Caco-2 (cell line): ENCODE measurements around the gene TXNL4B. TPM values are rescaled to one million over a fixed set of nuclear protein-coding genes. Genes with fewer than 3 reads are reported as not detected.

Source experiments
- Bru-seq: library from RNA; stranded (reverse); fragments of 400-500 nt; gene quantifications from one replicate; lab custom pipeline; 2021; lab: Mats Ljungman, UMichigan
- BruChase-seq, 2 experiments: library from RNA; stranded (reverse); fragments of 400-500 nt; gene quantifications; one replicate each; lab custom pipeline; 2021; lab: Mats Ljungman, UMichigan
- BruUV-seq: library from RNA; stranded (reverse); fragments of 400-500 nt; replicated peaks from 2 replicates; lab custom pipeline; 2021; lab: Mats Ljungman, UMichigan
- CTCF ChIA-PET: fragments of 300-600 bp; sonication (Branson Sonifier 250); formaldehyde crosslinking; loops from one replicate; lab custom pipeline; 2022; ENCODE audit warnings: antibody characterized with exemption; lab: Charles Lee
- POLR2A ChIA-PET: fragments of 300-600 bp; sonication (Branson Sonifier 250); formaldehyde crosslinking; loops from one replicate; lab custom pipeline; 2022; ENCODE audit warnings: antibody characterized with exemption; lab: Charles Lee
- DNase-seq, 2 experiments: peaks; one replicate each; pipeline versions ENCODE4 v3.0.0 to v3.0.0-alpha.2; 2020 to 2022
- H3K27me3 ChIP-seq: replicated peaks from 2 replicates; pipeline ENCODE4 v1.6.0; 2011; ENCODE audit warnings: low read length; ENCODE audit not compliant: control insufficient read depth, insufficient read depth
- H3K36me3 ChIP-seq: 2 replicates; pipeline ENCODE4 v1.5.1; 2011; ENCODE audit warnings: low read length; ENCODE audit not compliant: control insufficient read depth, insufficient read depth
- H3K4me1 ChIP-seq: fragments of 250-450 bp; sonication (Bioruptor Pico); 2 replicates; pipeline ENCODE4 v1.5.1; 2020; ENCODE audit warnings: mild to moderate bottlenecking
- H3K4me3 ChIP-seq: 2 replicates; pipeline ENCODE4 v1.5.1; 2011; ENCODE audit warnings: low read depth, mild to moderate bottlenecking, control low read depth, low read length
- H3K9me3 ChIP-seq: fragments of 250-450 bp; sonication (Bioruptor Pico); 2 replicates; pipeline ENCODE4 v1.5.1; 2020; ENCODE audit warnings: mild to moderate bottlenecking, moderate library complexity
- H3K27ac Mint-ChIP-seq: one replicate; pipeline ENCODE4 v1.8.0; 2022; ENCODE audit warnings: mixed read lengths; ENCODE audit not compliant: unreplicated experiment
- H3K27me3 Mint-ChIP-seq: one replicate; pipeline ENCODE4 v1.8.0; 2022; ENCODE audit warnings: mixed read lengths; ENCODE audit not compliant: insufficient read depth, unreplicated experiment
- H3K36me3 Mint-ChIP-seq: one replicate; pipeline ENCODE4 v1.8.0; 2022; ENCODE audit warnings: mild to moderate bottlenecking, mixed read lengths; ENCODE audit not compliant: insufficient read depth, unreplicated experiment
- H3K4me1 Mint-ChIP-seq: one replicate; pipeline ENCODE4 v1.8.0; 2022; ENCODE audit warnings: low read depth, mixed read lengths; ENCODE audit not compliant: unreplicated experiment
- H3K4me3 Mint-ChIP-seq: one replicate; pipeline ENCODE4 v1.8.0; 2022; ENCODE audit warnings: mild to moderate bottlenecking, moderate library complexity, mixed read lengths; ENCODE audit not compliant: unreplicated experiment
- H3K9me3 Mint-ChIP-seq: one replicate; pipeline ENCODE4 v1.8.0; 2022; ENCODE audit warnings: mixed read lengths; ENCODE audit not compliant: unreplicated experiment
- CTCF ChIP-seq, 2 experiments: fragments of 200-600 bp in 1 of 2; IDR thresholded peaks; 1 replicate in 1 of 2; 2 replicates in 1 of 2; pipeline versions ENCODE4 v1.5.1 to v1.8.0; 2011 to 2022; ENCODE audit warnings: antibody characterized with exemption in 1 of 2, control low read depth in 1 of 2, inconsistent platforms in 1 of 2, low read depth in 1 of 2, low read length in 1 of 2, mild to moderate bottlenecking in 1 of 2, moderate library complexity in 1 of 2; ENCODE audit not compliant: insufficient read depth in 1 of 2, severe bottlenecking in 1 of 2, unreplicated experiment in 1 of 2
- intact Hi-C: fragments of 100-400 bp; cut with micrococcal nuclease; formaldehyde crosslinking; loops from one replicate; pipeline ENCODE4 v1.10.0; 2022; ENCODE audit not compliant: unreplicated experiment
- long read RNA-seq: library from polyadenylated mRNA; stranded (forward); transcript quantifications from one replicate; pipeline ENCODE4 v2.0.0, GENCODE V29; 2022
- total RNA-seq: library from RNA; stranded (reverse); gene quantifications from 2 replicates; pipeline ENCODE4 v1.2.3, GENCODE V29; 2022

The TXNL4B gene
- total RNA-seq, result 17.9 and 18.4 TPM in 2 replicates
- percentile 81 among the genes with signal in this experiment for Bru-seq, nascent RNA
- BruChase-seq, experiment 1, labeled RNA remaining after a 2-hour chase, result percentile 84 among the genes with signal in this experiment
- percentile 76 among the genes with signal in this experiment for BruChase-seq, experiment 2, labeled RNA remaining after a 6-hour chase
- long read RNA-seq, transcript TXNL4B-201 (4 exons, 2,556 nt), result major isoform, 31 of 40 reads
- long read RNA-seq, partial matches to known transcripts, result 0 of 40 reads
- long read RNA-seq, other reads (novel, unspliced or antisense), result 9 of 40 reads

- BruUV-seq, result no TSS peak
- CTCF ChIA-PET, result interaction anchor here (0.8 to 1.4 kb wide), 6 partner anchors 25 to 210 kb away, joined by 3 to 18 read pairs (median 4); partner anchors contain the start of genes HPR and ZNF821
These were observed at the start of gene TXNL4B, which contains the start of gene DHX38 for GRCh38 chr16:72093448-72094265. Gene TXNL4B, minus strand, starts transcription at chr16:72093620. Its CDS starts 2,871 bp downstream, at chr16:72090749. Gene DHX38, plus strand, starts transcription at chr16:72093847. Its CDS starts 2,311 bp downstream, at chr16:72096158.

GRCh38 chr16:72142476-72142875 is 49.1 kb upstream of the TXNL4B start:
- Histone ChIP-seq H3K4me1 (no peaks in the 10 kb centered on the region), H3K4me3 (no peak overlapping the region), H3K9me3 (0 out of 2 replicates have a peak, but pooled peaks cover under 1% of the 10 kb centered on the region), H3K27me3 (no peaks in the 10 kb centered on the region), H3K36me3 (no peaks in the 10 kb centered on the region)
- Mint-ChIP-seq H3K27ac (no peak overlapping the region), H3K36me3 (no peaks in the 10 kb centered on the region), H3K27me3 (peaks cover 6% of the 10 kb centered on the region), H3K9me3 (no peaks in the 10 kb centered on the region), H3K4me3 (no peak overlapping the region), H3K4me1 (no peaks in the 10 kb centered on the region)
- intact Hi-C loops, result no loop called here
- no peak for DNase-seq
- no TSS peak for BruUV-seq
- CTCF ChIA-PET, result no interaction called here
- POLR2A ChIA-PET, result no interaction called here
- TF ChIP-seq CTCF (IDR thresholded peaks at IDR 0.05; ENCODE audit: insufficient read depth in 1 of 2, low read depth in 1 of 2, low read length in 1 of 2, severe bottlenecking in 1 of 2, unreplicated experiment in 1 of 2), result no peak

More at GRCh38 chr16:72093448-72094265, at the start of gene TXNL4B, which contains the start of gene DHX38:
- peaks cover 2% of the 10 kb centered on the region; the same call in 1 of the 2 replicates for H3K36me3 ChIP-seq
- POLR2A ChIA-PET, result interaction anchor here (0.9 to 1.3 kb wide), 8 partner anchors 10 to 285 kb away, joined by 3 to 5 read pairs (median 4); partner anchors contain the start of genes AP1G1, HP and ZNF821
- DNase-seq, result peak; percentile 96 to 98
- H3K4me3 Mint-ChIP-seq, result peak within 1 kb of the TSS; percentile 95
- peaks cover 18% of the 10 kb centered on the region for H3K4me1 Mint-ChIP-seq
- intact Hi-C loops, result loop anchor here (1.0 to 2.0 kb wide), 3 partner anchors 27 to 199 kb away; partner anchors contain the start of genes DHODH and IST1
- peak within 1 kb of the TSS; percentile 97 for H3K27ac Mint-ChIP-seq
- TF ChIP-seq CTCF (IDR thresholded peaks at IDR 0.05; ENCODE audit: insufficient read depth in 1 of 2, low read depth in 1 of 2, low read length in 1 of 2, severe bottlenecking in 1 of 2, unreplicated experiment in 1 of 2), result no peak
- H3K9me3 Mint-ChIP-seq, result no peaks in the 10 kb centered on the region
- peaks cover 58% of the 10 kb centered on the region for H3K36me3 Mint-ChIP-seq
- peak within 1 kb of the TSS; percentile 72 for H3K4me3 ChIP-seq
- H3K4me1 ChIP-seq, result 0 out of 2 replicates have a peak, but pooled peaks cover 9% of the 10 kb centered on the region
- no peaks in the 10 kb centered on the region for H3K27me3 Mint-ChIP-seq
- no peaks in the 10 kb centered on the region for H3K9me3 ChIP-seq
- no peaks in the 10 kb centered on the region for H3K27me3 ChIP-seq

- Histone ChIP-seq H3K9me3 (no peaks in the 10 kb centered on the region), H3K27me3 (no peaks in the 10 kb centered on the region), H3K36me3 (no peaks in the 10 kb centered on the region), H3K4me1 (no peaks in the 10 kb centered on the region), H3K4me3 (no peak overlapping the region)
- Mint-ChIP-seq H3K36me3 (no peaks in the 10 kb centered on the region), H3K4me1 (no peaks in the 10 kb centered on the region), H3K4me3 (no peak overlapping the region), H3K27me3 (peaks cover 8% of the 10 kb centered on the region), H3K27ac (no peak overlapping the region), H3K9me3 (no peaks in the 10 kb centered on the region)
- BruUV-seq, result no TSS peak
- TF ChIP-seq CTCF (IDR thresholded peaks at IDR 0.05; ENCODE audit: insufficient read depth in 1 of 2, low read depth in 1 of 2, low read length in 1 of 2, severe bottlenecking in 1 of 2, unreplicated experiment in 1 of 2), result no peak
- intact Hi-C loops, result no loop called here
- POLR2A ChIA-PET, result no interaction called here
- CTCF ChIA-PET, result no interaction called here
- no peak for DNase-seq
These were observed 46.5 kb upstream of the TXNL4B start for GRCh38 chr16:72139908-72140307.
